HFF-Myc (cell line): ENCODE measurements around the gene SLC6A4.

Source experiments
- DNase-seq: peaks from one replicate; pipeline ENCODE4 v3.0.0-alpha.2; 2011; ENCODE audit warnings: low read depth; ENCODE audit errors: extremely low read depth
- H3K4me3 ChIP-seq: replicated peaks from 2 replicates; pipeline ENCODE4 v1.5.1; 2011; ENCODE audit warnings: low read depth, mild to moderate bottlenecking, control low read depth, low read length
- TF ChIP-seq, protein P1 (sequence below): IDR thresholded peaks from 2 replicates; pipeline ENCODE4 v1.5.1; 2012; ENCODE audit warnings: mild to moderate bottlenecking, low read depth, low read length, control low read depth; ENCODE audit errors: missing control alignments

SLC6A4 gene

GRCh38 chr17:30251931-30252330 is 16.4 kb upstream of the SLC6A4 start:
- no peak for DNase-seq
- TF ChIP-seq, protein P1, sequence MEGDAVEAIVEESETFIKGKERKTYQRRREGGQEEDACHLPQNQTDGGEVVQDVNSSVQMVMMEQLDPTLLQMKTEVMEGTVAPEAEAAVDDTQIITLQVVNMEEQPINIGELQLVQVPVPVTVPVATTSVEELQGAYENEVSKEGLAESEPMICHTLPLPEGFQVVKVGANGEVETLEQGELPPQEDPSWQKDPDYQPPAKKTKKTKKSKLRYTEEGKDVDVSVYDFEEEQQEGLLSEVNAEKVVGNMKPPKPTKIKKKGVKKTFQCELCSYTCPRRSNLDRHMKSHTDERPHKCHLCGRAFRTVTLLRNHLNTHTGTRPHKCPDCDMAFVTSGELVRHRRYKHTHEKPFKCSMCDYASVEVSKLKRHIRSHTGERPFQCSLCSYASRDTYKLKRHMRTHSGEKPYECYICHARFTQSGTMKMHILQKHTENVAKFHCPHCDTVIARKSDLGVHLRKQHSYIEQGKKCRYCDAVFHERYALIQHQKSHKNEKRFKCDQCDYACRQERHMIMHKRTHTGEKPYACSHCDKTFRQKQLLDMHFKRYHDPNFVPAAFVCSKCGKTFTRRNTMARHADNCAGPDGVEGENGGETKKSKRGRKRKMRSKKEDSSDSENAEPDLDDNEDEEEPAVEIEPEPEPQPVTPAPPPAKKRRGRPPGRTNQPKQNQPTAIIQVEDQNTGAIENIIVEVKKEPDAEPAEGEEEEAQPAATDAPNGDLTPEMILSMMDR, result no peak
- H3K4me3 ChIP-seq, result no peak overlapping the region

DNA sequence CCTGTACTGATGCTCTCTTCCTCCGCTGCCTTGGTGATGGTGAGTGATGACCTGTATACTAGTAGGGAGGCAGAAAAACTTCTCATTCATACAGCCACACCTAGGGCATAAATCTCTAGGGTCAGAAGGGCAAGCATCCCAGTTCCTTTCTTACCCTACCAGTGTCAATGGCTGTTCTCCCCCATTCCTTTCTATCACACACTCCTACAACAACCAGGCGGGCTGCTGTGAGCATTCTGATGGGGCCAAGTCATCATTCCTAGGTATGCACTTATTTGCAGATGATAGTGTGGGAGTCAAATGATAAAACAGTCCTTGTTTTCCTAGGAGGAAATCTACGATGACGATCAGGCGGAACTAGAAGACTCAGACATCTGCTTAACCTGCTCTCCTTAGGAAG is 14.0 kb upstream of the SLC6A4 start:
- TF ChIP-seq, protein P1, result no peak
- no peak for DNase-seq
- H3K4me3 ChIP-seq, result no peak overlapping the region

- no peak for DNase-seq
- TF ChIP-seq, protein P1, result no peak
- no peak overlapping the region for H3K4me3 ChIP-seq
These were observed 13.3 kb upstream of the SLC6A4 start for GRCh38 chr17:30248786-30249185.

DNA sequence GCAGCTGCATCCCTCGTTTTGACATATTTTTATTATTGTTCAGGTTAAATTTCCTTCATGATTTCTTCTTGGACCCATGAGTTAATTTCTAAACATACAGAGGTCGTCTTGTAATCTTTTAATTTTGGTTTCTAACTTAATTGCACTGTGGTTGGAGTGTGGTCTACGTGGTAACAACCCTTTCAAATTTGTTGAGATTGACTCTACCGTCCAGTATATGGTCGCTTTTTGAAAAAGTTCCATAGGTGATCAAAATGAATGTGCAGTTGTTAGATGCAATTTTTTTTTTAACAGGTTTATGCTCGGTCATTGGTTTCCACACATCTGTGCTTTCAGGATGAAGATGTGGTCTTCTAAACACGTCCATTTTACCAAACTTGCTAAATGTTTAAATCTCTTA is 11.0 kb upstream of the SLC6A4 start:
- DNase-seq, result no peak
- H3K4me3 ChIP-seq, result no peak overlapping the region
- TF ChIP-seq, protein P1, result no peak

- TF ChIP-seq, protein P1, result no peak
- peak; percentile 33 for DNase-seq
- no peak overlapping the region for H3K4me3 ChIP-seq
These were observed 9.4 kb upstream of the SLC6A4 start for GRCh38 chr17:30244853-30245385.

DNA sequence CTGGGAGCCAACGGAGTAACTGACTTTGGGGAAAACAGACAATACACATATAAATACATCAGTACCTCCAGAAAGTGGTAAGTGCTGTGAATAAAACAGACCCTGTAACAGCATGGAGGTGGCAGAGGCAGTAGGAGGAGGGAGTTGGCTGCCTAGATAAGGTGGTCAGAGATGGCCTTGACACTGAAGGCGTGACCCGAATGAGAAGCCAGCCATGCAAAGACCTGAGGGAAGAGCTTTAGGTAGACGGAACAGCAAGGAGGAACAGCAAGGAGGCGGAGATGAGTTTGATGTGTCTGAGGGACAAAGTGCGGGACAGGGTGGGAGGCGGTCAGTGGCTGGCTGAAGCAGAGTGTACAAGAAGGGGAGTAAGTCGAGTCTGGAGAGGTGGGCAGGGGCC is 8.1 kb upstream of the SLC6A4 start:
- TF ChIP-seq, protein P1, result no peak
- DNase-seq, result no peak
- H3K4me3 ChIP-seq, result no peak overlapping the region

DNA sequence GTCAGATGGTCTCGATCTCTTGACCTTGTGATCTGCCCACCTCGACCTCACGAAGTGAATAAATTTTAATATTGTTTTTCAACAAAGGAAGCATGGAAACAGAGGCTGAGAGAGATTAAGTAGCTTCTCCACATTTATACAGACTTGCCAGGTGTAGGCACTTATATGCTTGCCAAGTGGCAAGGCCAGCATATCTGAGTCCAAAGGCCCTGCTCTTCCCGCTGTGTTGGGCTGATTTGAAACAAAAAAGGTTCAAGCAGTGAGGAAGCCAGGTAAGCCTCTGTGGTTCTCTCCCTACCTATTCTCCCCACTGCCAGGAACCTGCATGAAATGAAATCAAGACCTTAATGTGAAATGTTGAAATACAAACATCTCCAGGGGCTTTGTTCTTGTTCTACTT is 7.5 kb upstream of the SLC6A4 start:
- DNase-seq, result no peak
- H3K4me3 ChIP-seq, result no peak overlapping the region
- TF ChIP-seq, protein P1, result no peak
